ENCODE data around the gene CHMP1A.

Gene CHMP1A

GRCh38 chr16:89633064-89633631 lies 24.4 kb downstream of the CHMP1A start:
- DNase-seq (ENCODE audit: extremely low spot score, insufficient read length, low read depth) (no peak), FAIRE-seq (no peak)

GRCh38 chr16:89629827-89630610 lies 27.5 kb downstream of the CHMP1A start:
- FAIRE-seq = no peak

GRCh38 chr16:89624777-89625761 lies 32.4 kb downstream of the CHMP1A start:
- DNase-seq (ENCODE audit: extremely low spot score, insufficient read length, low read depth) (no peak), FAIRE-seq (no peak)

More at GRCh38 chr16:89629827-89630610, 27.5 kb downstream of the CHMP1A start:
- no peak for DNase-seq (ENCODE audit: extremely low spot score, insufficient read length, low read depth)

GRCh38 chr16:89623511-89624261 lies 33.8 kb downstream of the CHMP1A start:
- FAIRE-seq (no peak), DNase-seq (ENCODE audit: extremely low spot score, insufficient read length, low read depth) (no peak)

- FAIRE-seq (no peak), DNase-seq (ENCODE audit: extremely low spot score, insufficient read length, low read depth) (no peak)
Observed at GRCh38 chr16:89621698-89622409, 35.7 kb downstream of the CHMP1A start.

GRCh38 chr16:89621136-89621697 lies 36.3 kb downstream of the CHMP1A start:
- FAIRE-seq (no peak), DNase-seq (ENCODE audit: extremely low spot score, insufficient read length, low read depth) (no peak)

- DNase-seq (ENCODE audit: extremely low spot score, insufficient read length, low read depth) = no peak
- FAIRE-seq = no peak
Observed at GRCh38 chr16:89620406-89620841, 37.1 kb downstream of the CHMP1A start.

- DNase-seq (ENCODE audit: extremely low spot score, insufficient read length, low read depth) = no peak
- FAIRE-seq = no peak
Observed at GRCh38 chr16:89619840-89620239, 37.7 kb downstream of the CHMP1A start.

- DNase-seq (ENCODE audit: extremely low spot score, insufficient read length, low read depth) = no peak
- FAIRE-seq = no peak
Observed at GRCh38 chr16:89618109-89618998, 39.2 kb downstream of the CHMP1A start.

GRCh38 chr16:89617036-89617435 lies 40.5 kb downstream of the CHMP1A start:
- DNase-seq (ENCODE audit: extremely low spot score, insufficient read length, low read depth) = no peak
- no peak for FAIRE-seq

GRCh38 chr16:89616623-89617022 lies 40.9 kb downstream of the CHMP1A start:
- no peak for FAIRE-seq

GRCh38 chr16:89615596-89616090 lies 41.9 kb downstream of the CHMP1A start:
- no peak for FAIRE-seq
- no peak for DNase-seq (ENCODE audit: extremely low spot score, insufficient read length, low read depth)

More at GRCh38 chr16:89616623-89617022, 40.9 kb downstream of the CHMP1A start:
- no peak for DNase-seq (ENCODE audit: extremely low spot score, insufficient read length, low read depth)

GRCh38 chr16:89615176-89615575 lies 42.3 kb downstream of the CHMP1A start:
- no peak for FAIRE-seq

GRCh38 chr16:89613954-89614459 lies 43.5 kb downstream of the CHMP1A start:
- DNase-seq (ENCODE audit: extremely low spot score, insufficient read length, low read depth) (no peak), FAIRE-seq (no peak)

More at GRCh38 chr16:89615176-89615575, 42.3 kb downstream of the CHMP1A start:
- DNase-seq (ENCODE audit: extremely low spot score, insufficient read length, low read depth) = no peak

GRCh38 chr16:89613231-89613953 lies 44.1 kb downstream of the CHMP1A start, which contains the start of gene DPEP1:
Gene DPEP1 (plus strand): TSS chr16:89613642. CDS start chr16:89630411, 16,769 bp downstream.
- no peak for DNase-seq (ENCODE audit: extremely low spot score, insufficient read length, low read depth)
- FAIRE-seq = no peak

GRCh38 chr16:89612415-89613166 lies 44.9 kb downstream of the CHMP1A start:
- FAIRE-seq (no peak), DNase-seq (ENCODE audit: extremely low spot score, insufficient read length, low read depth) (no peak)
